ENCODE results near the gene LRPAP1. TPM values are rescaled to one million over a fixed set of nuclear protein-coding genes. Genes with fewer than 3 reads are reported as not detected.

The LRPAP1 gene
- total RNA-seq, 4 donors from 2014 or later, result 67.5 to 187 (median 137) TPM

- no peak for TF ChIP-seq CTCF (IDR thresholded peaks at IDR 0.05; ENCODE audit: low read depth)
Measured at GRCh38 chr4:3517731-3518510, 14.3 kb downstream of the LRPAP1 start.

- TF ChIP-seq CTCF (IDR thresholded peaks at IDR 0.05; ENCODE audit: low read depth), result no peak
Measured at GRCh38 chr4:3516836-3517730, 15.1 kb downstream of the LRPAP1 start.

- no peak for TF ChIP-seq CTCF (IDR thresholded peaks at IDR 0.05; ENCODE audit: low read depth)
Measured at GRCh38 chr4:3516061-3516835, 16.0 kb downstream of the LRPAP1 start.

- TF ChIP-seq CTCF (IDR thresholded peaks at IDR 0.05; ENCODE audit: low read depth), result no peak
Measured at GRCh38 chr4:3515646-3516045, 16.6 kb downstream of the LRPAP1 start.

GRCh38 chr4:3514806-3515501 lies 17.3 kb downstream of the LRPAP1 start:
- no peak for TF ChIP-seq CTCF (IDR thresholded peaks at IDR 0.05; ENCODE audit: low read depth)

- no peak for TF ChIP-seq CTCF (IDR thresholded peaks at IDR 0.05; ENCODE audit: low read depth)
Measured at GRCh38 chr4:3514221-3514780, 17.9 kb downstream of the LRPAP1 start.

Data from subcutaneous adipose tissue (tissue), 4 donors.